ENCODE results near the gene CA14.

DNA sequence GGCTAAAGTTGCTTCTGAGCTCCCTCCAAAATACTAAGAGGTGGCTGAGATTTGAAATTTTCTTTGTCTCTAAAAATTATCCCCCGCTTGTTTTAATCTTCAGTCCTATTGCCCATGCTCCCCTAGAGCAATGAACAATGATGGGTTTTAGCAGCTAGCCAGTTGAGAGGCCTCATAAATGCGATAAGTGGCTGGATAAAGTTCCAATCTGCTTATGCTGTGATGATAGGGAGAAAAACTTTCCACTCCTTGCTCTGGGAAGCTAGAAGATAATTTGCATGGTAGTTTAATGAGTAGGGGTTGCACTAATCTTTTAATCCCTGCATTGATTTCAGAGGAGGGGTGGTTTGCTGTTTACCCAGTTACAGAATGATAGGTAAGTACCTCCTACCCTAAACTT, 54.2 kb downstream of the CA14 start:
- TF ChIP-seq, protein P1, sequence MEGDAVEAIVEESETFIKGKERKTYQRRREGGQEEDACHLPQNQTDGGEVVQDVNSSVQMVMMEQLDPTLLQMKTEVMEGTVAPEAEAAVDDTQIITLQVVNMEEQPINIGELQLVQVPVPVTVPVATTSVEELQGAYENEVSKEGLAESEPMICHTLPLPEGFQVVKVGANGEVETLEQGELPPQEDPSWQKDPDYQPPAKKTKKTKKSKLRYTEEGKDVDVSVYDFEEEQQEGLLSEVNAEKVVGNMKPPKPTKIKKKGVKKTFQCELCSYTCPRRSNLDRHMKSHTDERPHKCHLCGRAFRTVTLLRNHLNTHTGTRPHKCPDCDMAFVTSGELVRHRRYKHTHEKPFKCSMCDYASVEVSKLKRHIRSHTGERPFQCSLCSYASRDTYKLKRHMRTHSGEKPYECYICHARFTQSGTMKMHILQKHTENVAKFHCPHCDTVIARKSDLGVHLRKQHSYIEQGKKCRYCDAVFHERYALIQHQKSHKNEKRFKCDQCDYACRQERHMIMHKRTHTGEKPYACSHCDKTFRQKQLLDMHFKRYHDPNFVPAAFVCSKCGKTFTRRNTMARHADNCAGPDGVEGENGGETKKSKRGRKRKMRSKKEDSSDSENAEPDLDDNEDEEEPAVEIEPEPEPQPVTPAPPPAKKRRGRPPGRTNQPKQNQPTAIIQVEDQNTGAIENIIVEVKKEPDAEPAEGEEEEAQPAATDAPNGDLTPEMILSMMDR (conservative IDR thresholded peaks at IDR 0.05; ENCODE audit: low read depth in 2 of 2), result no peak
- TF ChIP-seq, protein P2, sequence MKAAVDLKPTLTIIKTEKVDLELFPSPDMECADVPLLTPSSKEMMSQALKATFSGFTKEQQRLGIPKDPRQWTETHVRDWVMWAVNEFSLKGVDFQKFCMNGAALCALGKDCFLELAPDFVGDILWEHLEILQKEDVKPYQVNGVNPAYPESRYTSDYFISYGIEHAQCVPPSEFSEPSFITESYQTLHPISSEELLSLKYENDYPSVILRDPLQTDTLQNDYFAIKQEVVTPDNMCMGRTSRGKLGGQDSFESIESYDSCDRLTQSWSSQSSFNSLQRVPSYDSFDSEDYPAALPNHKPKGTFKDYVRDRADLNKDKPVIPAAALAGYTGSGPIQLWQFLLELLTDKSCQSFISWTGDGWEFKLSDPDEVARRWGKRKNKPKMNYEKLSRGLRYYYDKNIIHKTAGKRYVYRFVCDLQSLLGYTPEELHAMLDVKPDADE (IDR thresholded peaks at IDR 0.05), result no peak
- no peak for TF ChIP-seq POLR2AphosphoS5 (IDR thresholded peaks at IDR 0.05; ENCODE audit: low read depth)
- TF ChIP-seq, protein P3, sequence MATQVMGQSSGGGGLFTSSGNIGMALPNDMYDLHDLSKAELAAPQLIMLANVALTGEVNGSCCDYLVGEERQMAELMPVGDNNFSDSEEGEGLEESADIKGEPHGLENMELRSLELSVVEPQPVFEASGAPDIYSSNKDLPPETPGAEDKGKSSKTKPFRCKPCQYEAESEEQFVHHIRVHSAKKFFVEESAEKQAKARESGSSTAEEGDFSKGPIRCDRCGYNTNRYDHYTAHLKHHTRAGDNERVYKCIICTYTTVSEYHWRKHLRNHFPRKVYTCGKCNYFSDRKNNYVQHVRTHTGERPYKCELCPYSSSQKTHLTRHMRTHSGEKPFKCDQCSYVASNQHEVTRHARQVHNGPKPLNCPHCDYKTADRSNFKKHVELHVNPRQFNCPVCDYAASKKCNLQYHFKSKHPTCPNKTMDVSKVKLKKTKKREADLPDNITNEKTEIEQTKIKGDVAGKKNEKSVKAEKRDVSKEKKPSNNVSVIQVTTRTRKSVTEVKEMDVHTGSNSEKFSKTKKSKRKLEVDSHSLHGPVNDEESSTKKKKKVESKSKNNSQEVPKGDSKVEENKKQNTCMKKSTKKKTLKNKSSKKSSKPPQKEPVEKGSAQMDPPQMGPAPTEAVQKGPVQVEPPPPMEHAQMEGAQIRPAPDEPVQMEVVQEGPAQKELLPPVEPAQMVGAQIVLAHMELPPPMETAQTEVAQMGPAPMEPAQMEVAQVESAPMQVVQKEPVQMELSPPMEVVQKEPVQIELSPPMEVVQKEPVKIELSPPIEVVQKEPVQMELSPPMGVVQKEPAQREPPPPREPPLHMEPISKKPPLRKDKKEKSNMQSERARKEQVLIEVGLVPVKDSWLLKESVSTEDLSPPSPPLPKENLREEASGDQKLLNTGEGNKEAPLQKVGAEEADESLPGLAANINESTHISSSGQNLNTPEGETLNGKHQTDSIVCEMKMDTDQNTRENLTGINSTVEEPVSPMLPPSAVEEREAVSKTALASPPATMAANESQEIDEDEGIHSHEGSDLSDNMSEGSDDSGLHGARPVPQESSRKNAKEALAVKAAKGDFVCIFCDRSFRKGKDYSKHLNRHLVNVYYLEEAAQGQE (IDR thresholded peaks at IDR 0.05; ENCODE audit: unreplicated experiment), result no peak
- TF ChIP-seq EZH2phosphoT487 (IDR thresholded peaks at IDR 0.05; ENCODE audit: unreplicated experiment), result no peak
- TF ChIP-seq JUNB (IDR thresholded peaks at IDR 0.05; ENCODE audit: unreplicated experiment), result no peak
- no peak for TF ChIP-seq EZH2 (IDR thresholded peaks at IDR 0.05; ENCODE audit: low read depth, unreplicated experiment)
- no peak for TF ChIP-seq CREB1 (CRISPR knock-in tag; IDR thresholded peaks at IDR 0.05; ENCODE audit: low read depth)
- no peak for TF ChIP-seq ZNF114 (CRISPR knock-in tag; IDR thresholded peaks at IDR 0.05)
- TF ChIP-seq ZNF331 (CRISPR knock-in tag; IDR thresholded peaks at IDR 0.05; ENCODE audit: low read depth), result no peak
- no peak for TF ChIP-seq STAT1 (IDR thresholded peaks at IDR 0.05; ENCODE audit: unreplicated experiment)
- no peak for TF ChIP-seq NANOG (IDR thresholded peaks at IDR 0.05; ENCODE audit: borderline replicate concordance)
- TF ChIP-seq, protein P4, sequence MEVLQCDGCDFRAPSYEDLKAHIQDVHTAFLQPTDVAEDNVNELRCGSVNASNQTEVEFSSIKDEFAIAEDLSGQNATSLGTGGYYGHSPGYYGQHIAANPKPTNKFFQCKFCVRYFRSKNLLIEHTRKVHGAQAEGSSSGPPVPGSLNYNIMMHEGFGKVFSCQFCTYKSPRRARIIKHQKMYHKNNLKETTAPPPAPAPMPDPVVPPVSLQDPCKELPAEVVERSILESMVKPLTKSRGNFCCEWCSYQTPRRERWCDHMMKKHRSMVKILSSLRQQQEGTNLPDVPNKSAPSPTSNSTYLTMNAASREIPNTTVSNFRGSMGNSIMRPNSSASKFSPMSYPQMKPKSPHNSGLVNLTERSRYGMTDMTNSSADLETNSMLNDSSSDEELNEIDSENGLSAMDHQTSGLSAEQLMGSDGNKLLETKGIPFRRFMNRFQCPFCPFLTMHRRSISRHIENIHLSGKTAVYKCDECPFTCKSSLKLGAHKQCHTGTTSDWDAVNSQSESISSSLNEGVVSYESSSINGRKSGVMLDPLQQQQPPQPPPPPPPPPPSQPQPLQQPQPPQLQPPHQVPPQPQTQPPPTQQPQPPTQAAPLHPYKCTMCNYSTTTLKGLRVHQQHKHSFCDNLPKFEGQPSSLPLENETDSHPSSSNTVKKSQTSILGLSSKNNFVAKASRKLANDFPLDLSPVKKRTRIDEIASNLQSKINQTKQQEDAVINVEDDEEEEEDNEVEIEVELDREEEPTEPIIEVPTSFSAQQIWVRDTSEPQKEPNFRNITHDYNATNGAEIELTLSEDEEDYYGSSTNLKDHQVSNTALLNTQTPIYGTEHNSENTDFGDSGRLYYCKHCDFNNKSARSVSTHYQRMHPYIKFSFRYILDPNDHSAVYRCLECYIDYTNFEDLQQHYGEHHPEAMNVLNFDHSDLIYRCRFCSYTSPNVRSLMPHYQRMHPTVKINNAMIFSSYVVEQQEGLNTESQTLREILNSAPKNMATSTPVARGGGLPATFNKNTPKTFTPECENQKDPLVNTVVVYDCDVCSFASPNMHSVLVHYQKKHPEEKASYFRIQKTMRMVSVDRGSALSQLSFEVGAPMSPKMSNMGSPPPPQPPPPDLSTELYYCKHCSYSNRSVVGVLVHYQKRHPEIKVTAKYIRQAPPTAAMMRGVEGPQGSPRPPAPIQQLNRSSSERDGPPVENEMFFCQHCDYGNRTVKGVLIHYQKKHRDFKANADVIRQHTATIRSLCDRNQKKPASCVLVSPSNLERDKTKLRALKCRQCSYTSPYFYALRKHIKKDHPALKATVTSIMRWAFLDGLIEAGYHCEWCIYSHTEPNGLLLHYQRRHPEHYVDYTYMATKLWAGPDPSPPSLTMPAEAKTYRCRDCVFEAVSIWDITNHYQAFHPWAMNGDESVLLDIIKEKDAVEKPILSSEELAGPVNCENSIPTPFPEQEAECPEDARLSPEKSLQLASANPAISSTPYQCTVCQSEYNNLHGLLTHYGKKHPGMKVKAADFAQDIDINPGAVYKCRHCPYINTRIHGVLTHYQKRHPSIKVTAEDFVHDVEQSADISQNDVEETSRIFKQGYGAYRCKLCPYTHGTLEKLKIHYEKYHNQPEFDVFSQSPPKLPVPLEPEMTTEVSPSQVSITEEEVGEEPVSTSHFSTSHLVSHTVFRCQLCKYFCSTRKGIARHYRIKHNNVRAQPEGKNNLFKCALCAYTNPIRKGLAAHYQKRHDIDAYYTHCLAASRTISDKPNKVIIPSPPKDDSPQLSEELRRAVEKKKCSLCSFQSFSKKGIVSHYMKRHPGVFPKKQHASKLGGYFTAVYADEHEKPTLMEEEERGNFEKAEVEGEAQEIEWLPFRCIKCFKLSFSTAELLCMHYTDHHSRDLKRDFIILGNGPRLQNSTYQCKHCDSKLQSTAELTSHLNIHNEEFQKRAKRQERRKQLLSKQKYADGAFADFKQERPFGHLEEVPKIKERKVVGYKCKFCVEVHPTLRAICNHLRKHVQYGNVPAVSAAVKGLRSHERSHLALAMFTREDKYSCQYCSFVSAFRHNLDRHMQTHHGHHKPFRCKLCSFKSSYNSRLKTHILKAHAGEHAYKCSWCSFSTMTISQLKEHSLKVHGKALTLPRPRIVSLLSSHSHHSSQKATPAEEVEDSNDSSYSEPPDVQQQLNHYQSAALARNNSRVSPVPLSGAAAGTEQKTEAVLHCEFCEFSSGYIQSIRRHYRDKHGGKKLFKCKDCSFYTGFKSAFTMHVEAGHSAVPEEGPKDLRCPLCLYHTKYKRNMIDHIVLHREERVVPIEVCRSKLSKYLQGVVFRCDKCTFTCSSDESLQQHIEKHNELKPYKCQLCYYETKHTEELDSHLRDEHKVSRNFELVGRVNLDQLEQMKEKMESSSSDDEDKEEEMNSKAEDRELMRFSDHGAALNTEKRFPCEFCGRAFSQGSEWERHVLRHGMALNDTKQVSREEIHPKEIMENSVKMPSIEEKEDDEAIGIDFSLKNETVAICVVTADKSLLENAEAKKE (CRISPR knock-in tag; IDR thresholded peaks at IDR 0.05), result no peak
